ENCODE data around the gene TRIM56. TPM values are rescaled to one million over a fixed set of nuclear protein-coding genes. Genes with fewer than 3 reads are reported as not detected.
"Not testable (repeated sequence)": the region's sequence is repeated elsewhere in the genome, so short reads cannot be mapped to it uniquely, and the experiment has no call there.

The TRIM56 gene
- total RNA-seq, 1 donor, result 10.4 TPM

DNA sequence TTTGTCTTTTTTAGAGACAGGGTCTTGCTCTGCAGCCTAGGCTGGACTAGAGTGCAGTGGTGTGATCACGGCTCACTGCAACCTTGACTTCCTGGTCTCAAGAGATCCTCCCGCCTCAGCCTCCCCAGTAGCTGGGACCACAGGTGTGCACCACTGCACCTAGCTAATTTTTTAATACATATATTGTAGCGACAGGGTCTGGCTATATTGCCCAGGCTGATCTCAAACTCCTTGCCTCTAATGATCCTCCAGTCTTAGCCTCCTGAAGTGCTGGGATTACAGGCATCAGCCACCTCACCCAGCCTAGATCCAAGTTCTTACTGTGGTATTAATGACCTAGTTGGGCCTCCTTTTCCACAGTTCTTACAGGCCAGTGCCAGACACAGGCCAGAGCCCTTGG lies 29.9 kb downstream of the TRIM56 start:
- no peak overlapping the region for H3K4me3 ChIP-seq (ENCODE audit: low read length)
- no peaks in the 10 kb centered on the region for H3K27me3 ChIP-seq (ENCODE audit: insufficient read depth, low read length)
- no peaks in the 10 kb centered on the region for H3K4me1 ChIP-seq (ENCODE audit: insufficient read depth, low read length)

DNA sequence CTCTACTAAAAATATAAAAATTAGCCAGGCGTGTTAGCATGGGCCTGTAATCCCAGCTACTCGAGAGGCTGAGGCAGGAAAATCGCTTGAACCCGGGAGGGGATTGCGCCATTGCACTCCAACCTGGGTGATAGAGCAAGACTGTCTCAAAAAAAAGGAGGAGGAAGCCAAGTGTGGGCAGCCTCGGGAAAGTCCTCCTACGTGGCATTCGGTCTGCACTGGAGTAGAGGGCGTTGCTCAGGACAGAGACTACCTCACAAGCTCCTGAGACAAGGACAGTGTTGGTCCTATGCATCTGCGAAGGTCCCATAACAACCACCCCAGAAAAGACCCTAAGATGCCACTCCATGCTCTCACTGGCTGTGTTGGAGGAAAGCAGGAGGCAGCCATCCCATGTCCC lies 31.6 kb downstream of the TRIM56 start:
- no peaks in the 10 kb centered on the region for H3K27me3 ChIP-seq (ENCODE audit: insufficient read depth, low read length)
- no peaks in the 10 kb centered on the region for H3K9me3 ChIP-seq (ENCODE audit: low read depth, low read length)
- no peak overlapping the region for H3K4me3 ChIP-seq (ENCODE audit: low read length)

More for the DNA sequence above, 29.9 kb downstream of the TRIM56 start:
- no peaks in the 10 kb centered on the region for H3K9me3 ChIP-seq (ENCODE audit: low read depth, low read length)

DNA sequence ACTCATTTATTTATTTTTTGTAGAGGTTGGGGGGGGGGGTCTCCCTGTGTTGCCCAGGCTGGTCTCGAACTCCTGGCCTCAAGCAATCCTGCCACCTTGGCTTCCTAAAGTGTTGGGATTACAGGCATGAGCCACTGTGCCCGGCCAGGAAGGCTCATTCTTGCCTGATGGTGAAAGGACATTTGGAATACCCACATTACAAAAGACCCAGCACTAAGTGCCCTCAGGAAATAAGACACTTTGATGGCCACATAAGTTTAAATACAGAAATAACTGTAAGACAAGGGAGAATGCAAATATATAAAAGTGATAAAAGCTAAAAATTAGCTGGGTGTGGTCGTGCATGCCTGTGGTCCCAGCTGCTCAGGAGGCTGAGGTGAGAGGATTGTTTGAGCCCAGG lies 33.6 kb downstream of the TRIM56 start:
- H3K4me1 ChIP-seq (ENCODE audit: insufficient read depth, low read length), result peaks cover 9% of the 10 kb centered on the region
- H3K4me3 ChIP-seq (ENCODE audit: low read length), result no peak overlapping the region
- no peaks in the 10 kb centered on the region for H3K9me3 ChIP-seq (ENCODE audit: low read depth, low read length)
- H3K27me3 ChIP-seq (ENCODE audit: insufficient read depth, low read length), result no peaks in the 10 kb centered on the region

More for the DNA sequence above, 31.6 kb downstream of the TRIM56 start:
- H3K4me1 ChIP-seq (ENCODE audit: insufficient read depth, low read length), result peaks cover 2% of the 10 kb centered on the region

DNA sequence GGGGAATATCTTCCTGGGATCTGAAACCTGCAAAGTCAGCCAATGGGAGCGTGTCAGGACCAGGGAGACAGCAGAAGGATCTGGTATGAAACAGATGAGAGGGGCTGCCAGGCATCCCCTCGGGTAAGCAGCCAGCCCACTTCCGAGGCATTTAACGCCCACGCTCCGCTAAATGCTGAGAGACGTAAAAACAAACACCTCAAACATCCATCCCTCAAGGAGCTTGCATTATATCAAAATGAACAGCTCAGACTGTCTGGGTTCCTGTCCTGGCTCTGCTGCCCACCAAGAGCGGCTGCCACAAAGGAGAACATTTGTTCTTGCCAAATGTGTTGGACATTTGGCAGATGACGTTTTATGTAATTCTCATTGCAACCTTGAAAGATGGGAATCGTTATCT lies 34.6 kb downstream of the TRIM56 start:
- no peaks in the 10 kb centered on the region for H3K9me3 ChIP-seq (ENCODE audit: low read depth, low read length)
- peaks cover 17% of the 10 kb centered on the region for H3K4me1 ChIP-seq (ENCODE audit: insufficient read depth, low read length)
- H3K4me3 ChIP-seq (ENCODE audit: low read length), result no peak overlapping the region
- no peaks in the 10 kb centered on the region for H3K27me3 ChIP-seq (ENCODE audit: insufficient read depth, low read length)

DNA sequence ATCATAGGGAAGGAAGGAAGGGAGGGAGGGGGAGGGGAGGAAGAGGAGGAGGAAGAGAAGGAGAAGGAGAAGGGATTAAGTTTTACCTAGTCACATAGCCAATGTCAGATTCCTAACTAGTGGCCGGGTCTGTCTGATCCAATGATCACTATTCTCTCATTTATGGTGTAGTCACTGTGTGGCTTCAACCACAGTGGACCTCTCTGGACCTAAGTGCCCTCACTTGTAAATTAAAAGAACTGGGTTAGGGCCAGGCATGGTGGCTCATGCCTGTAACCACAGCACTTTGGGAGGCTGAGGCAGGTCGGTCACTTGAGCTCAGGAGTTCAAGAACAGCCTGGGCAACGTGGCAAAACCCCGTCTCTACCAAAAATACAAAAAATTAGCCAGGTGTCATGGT lies 35.0 kb downstream of the TRIM56 start:
- peaks cover 21% of the 10 kb centered on the region for H3K4me1 ChIP-seq (ENCODE audit: insufficient read depth, low read length)
- peaks cover under 1% of the 10 kb centered on the region for H3K27me3 ChIP-seq (ENCODE audit: insufficient read depth, low read length)
- no peaks in the 10 kb centered on the region for H3K9me3 ChIP-seq (ENCODE audit: low read depth, low read length)
- H3K4me3 ChIP-seq (ENCODE audit: low read length), result no peak overlapping the region

DNA sequence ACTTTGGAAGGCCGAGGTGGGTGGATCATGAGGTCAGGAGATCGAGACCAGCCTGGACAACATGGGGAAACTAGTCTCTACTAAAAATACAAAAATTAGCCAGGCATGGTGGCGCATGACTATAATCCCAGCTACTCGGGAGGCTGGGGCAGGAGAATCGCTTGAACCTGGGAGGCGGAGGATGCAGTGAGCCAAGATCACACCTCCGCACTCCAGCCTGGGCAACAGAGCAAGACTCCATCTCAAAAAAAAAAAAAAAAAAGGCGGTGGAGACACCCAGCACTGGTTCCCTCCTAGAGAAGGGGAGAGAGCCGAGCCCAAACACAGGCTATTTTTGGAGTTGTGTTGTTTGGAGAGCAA lies 36.3 kb downstream of the TRIM56 start:
- H3K4me1 ChIP-seq (ENCODE audit: insufficient read depth, low read length), result peaks cover 34% of the 10 kb centered on the region
- not testable (repeated sequence) for H3K4me3 ChIP-seq (ENCODE audit: low read length); H3K27me3 ChIP-seq (ENCODE audit: insufficient read depth, low read length); H3K9me3 ChIP-seq (ENCODE audit: low read depth, low read length)

DNA sequence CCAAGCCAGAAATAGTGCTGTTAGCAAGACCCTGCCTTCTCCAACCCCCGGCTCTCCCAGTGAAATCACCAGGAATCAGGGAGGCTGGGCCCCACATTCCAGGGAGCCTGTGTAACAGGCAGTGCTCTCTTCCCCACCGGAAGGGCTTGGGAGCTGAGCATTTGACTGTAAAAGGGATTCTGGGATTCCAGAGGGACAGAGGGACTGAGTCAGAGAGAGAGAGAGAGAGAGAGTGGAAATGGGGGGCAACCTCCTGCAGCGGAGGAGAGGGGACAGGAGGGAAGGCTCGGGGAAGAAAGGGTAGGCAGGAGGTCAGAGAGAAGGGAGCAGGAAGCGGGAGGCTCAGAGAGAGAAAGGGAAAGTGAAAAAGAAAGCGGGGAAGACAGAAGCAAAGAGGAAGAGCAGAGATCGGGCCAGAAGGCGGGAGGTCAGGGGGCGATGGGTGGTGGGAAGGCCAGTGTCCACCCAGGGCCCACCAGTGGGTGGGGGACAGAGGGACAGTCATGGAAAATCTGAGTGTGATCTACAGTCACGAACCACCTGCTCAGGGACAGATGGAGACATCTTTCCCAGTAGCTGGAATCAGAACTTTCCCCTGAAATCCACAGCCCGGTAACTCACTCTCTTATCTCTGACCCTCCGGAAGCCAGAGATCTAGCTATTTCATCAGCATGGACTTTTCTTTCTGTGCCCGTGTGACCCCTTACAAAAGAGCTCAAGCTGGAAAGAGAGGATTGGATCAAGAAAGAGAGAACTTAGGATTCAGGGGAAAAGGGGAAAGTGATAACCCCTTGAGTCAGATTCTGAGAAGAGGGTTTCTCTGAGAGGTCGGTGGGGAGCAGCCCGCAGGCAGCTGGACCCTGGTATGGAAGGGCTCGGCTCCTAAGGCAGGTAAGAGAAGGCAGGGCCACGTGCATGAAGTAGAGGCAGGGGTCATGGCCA lies 37.0 kb downstream of the TRIM56 start:
- Histone ChIP-seq H3K9me3 (ENCODE audit: low read depth, low read length) (no peaks in the 10 kb centered on the region), H3K27me3 (ENCODE audit: insufficient read depth, low read length) (peaks cover 6% of the 10 kb centered on the region), H3K4me1 (ENCODE audit: insufficient read depth, low read length) (peaks cover 41% of the 10 kb centered on the region), H3K4me3 (ENCODE audit: low read length) (peak overlapping the region; percentile 22)

DNA sequence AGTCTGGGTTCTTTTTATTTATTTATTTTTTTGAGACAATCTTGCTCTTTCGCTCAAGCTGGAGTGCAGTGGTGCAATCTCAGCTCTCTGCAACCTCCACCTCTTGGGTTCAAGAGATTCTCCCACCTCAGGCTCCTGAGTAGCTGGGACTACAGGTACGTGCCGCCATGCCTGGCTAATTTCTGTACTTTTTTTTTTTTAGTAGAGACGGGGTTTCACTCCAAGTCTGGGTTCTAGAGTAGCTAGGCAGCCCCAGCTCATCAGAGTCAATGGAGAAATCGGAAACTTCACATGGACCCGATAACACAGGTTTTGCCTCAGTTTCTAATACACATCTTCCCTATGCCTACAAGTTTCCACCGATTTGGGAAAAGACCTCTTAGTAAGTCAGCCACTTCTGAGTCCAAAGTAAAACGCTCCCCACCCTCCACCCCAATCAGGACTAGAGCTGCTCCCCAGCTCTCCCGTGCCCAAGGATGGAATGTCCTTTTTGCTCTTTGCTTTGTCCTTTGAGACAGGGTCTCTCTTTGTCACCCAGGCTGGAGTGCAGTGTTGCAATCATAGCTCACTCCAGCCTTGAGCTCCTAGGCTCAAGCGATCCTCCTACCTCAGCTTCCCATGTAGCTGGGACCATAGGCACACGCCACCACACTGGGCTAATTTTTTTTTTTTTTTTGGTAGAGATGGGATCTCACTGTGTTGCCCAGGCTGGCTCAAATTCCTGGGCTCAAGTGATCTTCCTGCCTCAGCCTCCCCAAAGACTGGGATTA lies 37.8 kb downstream of the TRIM56 start:
- H3K4me1 ChIP-seq (ENCODE audit: insufficient read depth, low read length), result peaks cover 46% of the 10 kb centered on the region
- no peaks in the 10 kb centered on the region for H3K9me3 ChIP-seq (ENCODE audit: low read depth, low read length)
- no peak overlapping the region for H3K4me3 ChIP-seq (ENCODE audit: low read length)
- peaks cover 6% of the 10 kb centered on the region for H3K27me3 ChIP-seq (ENCODE audit: insufficient read depth, low read length)

DNA sequence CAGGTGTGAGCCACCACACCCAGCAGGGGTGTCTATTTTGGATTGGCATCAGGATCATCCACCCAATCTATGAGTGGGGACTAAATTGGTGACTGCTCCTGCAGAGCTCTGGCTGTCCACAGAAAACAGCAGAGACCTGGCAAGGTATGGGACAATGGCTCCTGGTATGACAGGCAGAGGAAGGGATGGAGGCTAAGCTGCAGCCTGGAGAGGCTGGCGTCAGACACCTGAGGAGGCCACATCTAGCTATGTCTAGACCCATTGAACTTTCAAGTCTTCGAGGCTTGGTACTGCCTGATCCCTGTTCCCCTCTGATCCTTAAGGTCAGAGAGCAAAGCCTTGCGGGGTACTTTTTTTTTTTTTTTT lies 38.4 kb downstream of the TRIM56 start:
- Histone ChIP-seq H3K27me3 (ENCODE audit: insufficient read depth, low read length) (peaks cover 6% of the 10 kb centered on the region), H3K4me3 (ENCODE audit: low read length) (no peak overlapping the region), H3K4me1 (ENCODE audit: insufficient read depth, low read length) (peaks cover 46% of the 10 kb centered on the region), H3K9me3 (ENCODE audit: low read depth, low read length) (no peaks in the 10 kb centered on the region)

DNA sequence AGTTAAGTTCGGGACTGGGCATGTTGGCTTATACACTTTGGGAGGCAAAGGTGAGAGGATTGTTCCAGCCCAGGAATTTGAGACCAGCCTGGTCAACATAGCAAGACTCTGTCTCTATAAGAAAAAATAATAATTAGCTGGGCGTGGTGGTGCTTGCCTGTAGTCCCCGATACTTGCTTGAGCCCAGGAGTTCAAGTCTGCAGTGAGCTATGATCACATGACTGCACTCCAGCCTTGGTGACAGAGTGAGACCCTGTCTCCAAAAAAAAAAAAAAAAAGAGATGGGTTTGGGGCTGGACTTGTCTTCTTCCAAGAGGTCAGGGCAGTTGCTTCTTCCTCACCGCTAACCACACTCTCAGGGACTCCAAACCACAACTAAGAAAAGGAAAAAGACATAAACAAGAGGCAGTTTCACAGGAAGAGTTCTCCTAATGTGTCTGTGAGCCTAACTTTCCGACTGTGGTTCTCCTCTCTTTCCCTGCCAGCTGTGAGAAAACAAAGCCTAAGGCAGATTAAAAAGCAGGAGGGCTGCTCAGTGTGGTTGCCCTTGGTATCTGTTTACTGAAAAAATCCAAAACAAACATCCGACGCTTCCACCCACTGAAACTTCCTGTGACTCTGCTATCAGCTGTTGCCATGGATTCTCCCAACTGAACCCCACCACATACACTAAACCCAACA lies 39.2 kb downstream of the TRIM56 start:
- peaks cover 6% of the 10 kb centered on the region for H3K27me3 ChIP-seq (ENCODE audit: insufficient read depth, low read length)
- no peaks in the 10 kb centered on the region for H3K9me3 ChIP-seq (ENCODE audit: low read depth, low read length)
- H3K4me1 ChIP-seq (ENCODE audit: insufficient read depth, low read length), result peaks cover 46% of the 10 kb centered on the region
- no peak overlapping the region for H3K4me3 ChIP-seq (ENCODE audit: low read length)

DNA sequence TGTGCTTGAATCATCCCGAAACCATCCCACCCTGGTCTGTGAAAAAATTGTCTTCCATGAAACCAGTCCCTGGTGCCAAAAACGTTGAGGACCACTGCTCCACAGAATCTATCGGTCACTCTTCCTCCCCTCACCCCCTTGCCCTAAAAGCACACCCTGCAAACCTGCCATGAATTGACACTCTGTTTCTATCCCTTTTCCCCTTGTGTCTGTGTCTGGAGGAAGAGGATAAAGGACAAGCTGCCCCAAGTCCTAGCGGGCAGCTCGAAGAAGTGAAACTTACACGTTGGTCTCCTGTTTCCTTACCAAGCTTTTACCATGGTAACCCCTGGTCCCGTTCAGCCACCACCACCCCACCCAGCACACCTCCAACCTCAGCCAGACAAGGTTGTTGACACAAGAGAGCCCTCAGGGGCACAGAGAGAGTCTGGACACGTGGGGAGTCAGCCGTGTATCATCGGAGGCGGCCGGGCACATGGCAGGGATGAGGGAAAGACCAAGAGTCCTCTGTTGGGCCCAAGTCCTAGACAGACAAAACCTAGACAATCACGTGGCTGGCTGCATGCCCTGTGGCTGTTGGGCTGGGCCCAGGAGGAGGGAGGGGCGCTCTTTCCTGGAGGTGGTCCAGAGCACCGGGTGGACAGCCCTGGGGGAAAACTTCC lies 40.8 kb downstream of the TRIM56 start:
- Histone ChIP-seq H3K4me1 (ENCODE audit: insufficient read depth, low read length) (peaks cover 46% of the 10 kb centered on the region), H3K4me3 (ENCODE audit: low read length) (no peak overlapping the region), H3K27me3 (ENCODE audit: insufficient read depth, low read length) (peaks cover 6% of the 10 kb centered on the region), H3K9me3 (ENCODE audit: low read depth, low read length) (no peaks in the 10 kb centered on the region)

DNA sequence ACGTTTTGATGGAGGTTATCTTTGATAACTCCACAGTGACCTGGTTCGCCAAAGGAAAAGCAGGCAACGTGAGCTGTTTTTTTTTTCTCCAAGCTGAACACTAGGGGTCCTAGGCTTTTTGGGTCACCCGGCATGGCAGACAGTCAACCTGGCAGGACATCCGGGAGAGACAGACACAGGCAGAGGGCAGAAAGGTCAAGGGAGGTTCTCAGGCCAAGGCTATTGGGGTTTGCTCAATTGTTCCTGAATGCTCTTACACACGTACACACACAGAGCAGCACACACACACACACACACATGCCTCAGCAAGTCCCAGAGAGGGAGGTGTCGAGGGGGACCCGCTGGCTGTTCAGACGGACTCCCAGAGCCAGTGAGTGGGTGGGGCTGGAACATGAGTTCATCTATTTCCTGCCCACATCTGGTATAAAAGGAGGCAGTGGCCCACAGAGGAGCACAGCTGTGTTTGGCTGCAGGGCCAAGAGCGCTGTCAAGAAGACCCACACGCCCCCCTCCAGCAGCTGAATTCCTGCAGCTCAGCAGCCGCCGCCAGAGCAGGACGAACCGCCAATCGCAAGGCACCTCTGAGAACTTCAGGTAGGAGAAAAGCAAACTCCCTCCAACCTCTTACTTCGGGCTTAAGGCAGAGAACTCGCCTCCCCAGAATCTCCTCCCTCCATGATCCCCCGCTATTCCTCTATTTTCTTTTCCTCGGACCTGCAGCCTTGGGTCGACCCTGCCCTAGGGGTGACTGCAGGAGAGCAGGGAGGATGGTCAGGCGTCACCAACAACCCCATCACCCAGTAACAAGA lies 41.6 kb downstream of the TRIM56 start, which contains the start of gene SERPINE1:
SERPINE1 (plus strand) TSS at position 454 of the 809 bp plus-strand sequence. CDS start 1,290 bp downstream, outside the sequence.
- Histone ChIP-seq H3K4me3 (ENCODE audit: low read length) (no peak within 1 kb of the TSS), H3K27me3 (ENCODE audit: insufficient read depth, low read length) (peaks cover 6% of the 10 kb centered on the region), H3K9me3 (ENCODE audit: low read depth, low read length) (no peaks in the 10 kb centered on the region), H3K4me1 (ENCODE audit: insufficient read depth, low read length) (peaks cover 44% of the 10 kb centered on the region)

DNA sequence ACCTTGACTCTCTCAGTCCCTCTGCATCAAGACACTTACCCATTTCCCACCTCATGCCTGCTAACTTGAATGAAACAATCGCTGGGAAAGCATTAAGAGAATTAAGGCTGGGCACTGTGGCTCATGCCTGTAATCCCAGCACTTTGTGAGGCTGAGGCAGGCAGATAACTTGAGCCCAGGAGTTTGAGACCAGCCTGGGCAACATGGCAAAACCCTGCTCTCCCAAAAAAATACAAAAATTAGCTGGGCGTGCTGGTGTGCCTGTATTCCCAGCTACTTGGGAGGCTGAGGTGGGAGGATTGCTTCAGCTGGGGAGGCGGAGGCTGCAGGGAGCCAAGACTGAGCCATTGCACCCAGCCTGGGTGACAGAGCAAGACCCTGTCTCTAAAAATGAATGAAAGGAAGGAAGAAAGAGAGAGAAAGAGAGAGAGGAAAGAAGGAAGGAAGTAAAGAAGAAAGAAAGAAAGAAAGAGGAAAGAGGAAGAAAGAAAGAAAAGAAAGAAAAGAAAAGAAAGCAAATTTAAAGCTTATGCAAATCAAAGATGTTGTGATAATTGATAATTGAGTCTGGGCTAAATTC lies 42.3 kb downstream of the TRIM56 start:
- H3K9me3 ChIP-seq (ENCODE audit: low read depth, low read length), result no peaks in the 10 kb centered on the region
- peaks cover 39% of the 10 kb centered on the region for H3K4me1 ChIP-seq (ENCODE audit: insufficient read depth, low read length)
- no peak overlapping the region for H3K4me3 ChIP-seq (ENCODE audit: low read length)
- H3K27me3 ChIP-seq (ENCODE audit: insufficient read depth, low read length), result peaks cover 6% of the 10 kb centered on the region

Data from mononuclear cell (primary cell).